Right lung (tissue), 5 donors: ENCODE measurements around the gene PIK3CB. TPM values are rescaled to one million over a fixed set of nuclear protein-coding genes. Genes with fewer than 3 reads are reported as not detected.
"Not testable (repeated sequence)": the region's sequence is repeated elsewhere in the genome, so short reads cannot be mapped to it uniquely, and the experiment has no call there.

Source experiments
- DNase-seq, 2 donors: peaks; one replicate each; pipeline ENCODE4 v3.0.0-alpha.2; 2013
- polyA plus RNA-seq, 5 donors: library from polyadenylated mRNA; unstranded; fragments of 120-200 nt; gene quantifications; one replicate each; pipeline versions ENCODE4 v1.2.1 to v1.2.3, GENCODE V29; 2013; ENCODE audit warnings: inconsistent platforms in 1 of 5, low replicate concordance in 1 of 5; ENCODE audit not compliant: insufficient read length in 5 of 5, insufficient read depth in 1 of 5

PIK3CB gene
- polyA plus RNA-seq, 5 donors = 11.0 to 16.1 (median 15.0) TPM

- DNase-seq = no peak
Observed at GRCh38 chr3:138681463-138682220, 153.1 kb downstream of the PIK3CB start.

- DNase-seq = not testable (repeated sequence)
Observed at GRCh38 chr3:138680974-138681373, 153.8 kb downstream of the PIK3CB start.

- no peak for DNase-seq
Observed at GRCh38 chr3:138678874-138679392, 155.8 kb downstream of the PIK3CB start.

- no peak for DNase-seq
Observed at GRCh38 chr3:138678086-138678485, 156.6 kb downstream of the PIK3CB start.

- DNase-seq = no peak
Observed at GRCh38 chr3:138675393-138675792, 159.3 kb downstream of the PIK3CB start.

GRCh38 chr3:138673641-138674530 is 160.8 kb downstream of the PIK3CB start:
- no peak for DNase-seq

GRCh38 chr3:138670407-138670806 is 164.3 kb downstream of the PIK3CB start:
- DNase-seq = no peak

- no peak for DNase-seq
Observed at GRCh38 chr3:138668107-138668506, 166.6 kb downstream of the PIK3CB start.

- DNase-seq = no peak
Observed at GRCh38 chr3:138657508-138657907, 177.2 kb downstream of the PIK3CB start.

GRCh38 chr3:138653567-138653966 is 181.2 kb downstream of the PIK3CB start:
- DNase-seq = no peak

- no peak for DNase-seq
Observed at GRCh38 chr3:138649134-138649533, 185.6 kb downstream of the PIK3CB start.

GRCh38 chr3:138646513-138646912 is 188.2 kb downstream of the PIK3CB start:
- DNase-seq = no peak

GRCh38 chr3:138646008-138646407 is 188.7 kb downstream of the PIK3CB start:
- DNase-seq = no peak

GRCh38 chr3:138642927-138643253 is 191.8 kb downstream of the PIK3CB start:
- DNase-seq = no peak

- no peak for DNase-seq
Observed at GRCh38 chr3:138642226-138642926, 192.4 kb downstream of the PIK3CB start.

- DNase-seq = no peak
Observed at GRCh38 chr3:138640537-138640936, 194.2 kb downstream of the PIK3CB start.

GRCh38 chr3:138638641-138639040 is 196.1 kb downstream of the PIK3CB start:
- DNase-seq = no peak

- no peak for DNase-seq
Observed at GRCh38 chr3:138629526-138629925, 205.2 kb downstream of the PIK3CB start.

GRCh38 chr3:138625707-138626365 is 208.9 kb downstream of the PIK3CB start:
- no peak for DNase-seq

GRCh38 chr3:138624518-138624917 is 210.2 kb downstream of the PIK3CB start:
- DNase-seq = no peak

GRCh38 chr3:138620431-138620830 is 214.3 kb downstream of the PIK3CB start:
- DNase-seq = no peak

- DNase-seq = no peak
Observed at GRCh38 chr3:138615462-138615861, 219.3 kb downstream of the PIK3CB start.
